Left cardiac atrium (tissue), 4 donors: ENCODE results near the gene CCDC60. TPM values are rescaled to one million over a fixed set of nuclear protein-coding genes. Genes with fewer than 3 reads are reported as not detected.
A peak's percentile ranks its signal among the peaks of the same experiment; 100 is the strongest.

ENCODE experiments used
- ATAC-seq, 2 donors: fragments of 200-7000 bp; cut with Tn5 transposase; one replicate each; pipeline ENCODE4 v1.9.1; 2020; ENCODE audit warnings: mild to moderate bottlenecking in 2 of 2, moderate library complexity in 2 of 2
- DNase-seq: peaks from one replicate; pipeline ENCODE4 v3.0.0-alpha.2; 2020
- intact Hi-C, 2 donors: fragments of 100-400 bp; cut with DNase I; formaldehyde crosslinking; loops; one replicate each; pipeline versions ENCODE4 v1.14.1 to v1.15.1; 2022 to 2023
- total RNA-seq, 2 donors: library from RNA; stranded (reverse); fragmentation: NEBNext Ultra II Directional; extraction: Animal tissue kit (Norgen Biotek cat#: 25700); gene quantifications; one replicate each; pipeline ENCODE4 v1.2.1, GENCODE V29; 2021
- donor health status: DM: no; HTN: yes; CAD: no.
- donor health status: DM: no; HTN: yes; CAD: no; lungs with severe emphysema.
- donor health status: DM: yes; HTN: yes; CAD: no.
- donor health status: Dilated cardiomyopathy.

CCDC60 gene
- total RNA-seq, 2 donors from 2014 or later, result not detected

- no peak for DNase-seq
- ATAC-seq, result no peak
- intact Hi-C loops, result loop anchor here in 1 of 2 donors (5.0 to 10.0 kb wide), 2 partner anchors 442 to 1015 kb away; no protein-coding TSS in a partner anchor
Measured at GRCh38 chr12:119419381-119419780, 84.9 kb downstream of the CCDC60 start.

GRCh38 chr12:119423285-119423684, 88.8 kb downstream of the CCDC60 start:
- intact Hi-C loops, result no loop called here
- no peak for ATAC-seq
- DNase-seq, result no peak

GRCh38 chr12:119425623-119426022, 91.1 kb downstream of the CCDC60 start:
- DNase-seq (no peak), ATAC-seq (no peak)
- intact Hi-C loops, result no loop called here

GRCh38 chr12:119431151-119431550, 96.6 kb downstream of the CCDC60 start:
- no peak for ATAC-seq
- no peak for DNase-seq
- intact Hi-C loops, result no loop called here

GRCh38 chr12:119432949-119433348, 98.4 kb downstream of the CCDC60 start:
- ATAC-seq, result no peak
- intact Hi-C loops, result no loop called here
- DNase-seq, result no peak

GRCh38 chr12:119440803-119441360, 106.4 kb downstream of the CCDC60 start:
- no peak for DNase-seq
- no peak for ATAC-seq
- intact Hi-C loops, result loop anchor here in 1 of 2 donors (10.0 kb wide), 1 partner anchor 204 kb away; no protein-coding TSS in a partner anchor

- peak in 1 of 2 donors; percentile 33 for ATAC-seq
Measured at GRCh38 chr12:119444462-119445044, 110.0 kb downstream of the CCDC60 start.

GRCh38 chr12:119446459-119446858, 111.9 kb downstream of the CCDC60 start:
- DNase-seq, result no peak
- intact Hi-C loops, result loop anchor here (5.0 to 10.0 kb wide), 2 partner anchors 101 to 198 kb away; no protein-coding TSS in a partner anchor

More at GRCh38 chr12:119444462-119445044, 110.0 kb downstream of the CCDC60 start:
- intact Hi-C loops, result loop anchor here (1.0 to 10.0 kb wide), 3 partner anchors 101 to 200 kb away; no protein-coding TSS in a partner anchor
- peak; percentile 46 for DNase-seq

GRCh38 chr12:119447126-119447525, 112.6 kb downstream of the CCDC60 start:
- ATAC-seq (no peak), DNase-seq (no peak)
- intact Hi-C loops, result loop anchor here (5.0 to 10.0 kb wide), 2 partner anchors 100 to 198 kb away; no protein-coding TSS in a partner anchor

More at GRCh38 chr12:119446459-119446858, 111.9 kb downstream of the CCDC60 start:
- ATAC-seq, result peak in 1 of 2 donors; percentile 88

GRCh38 chr12:119447618-119448017, 113.1 kb downstream of the CCDC60 start:
- ATAC-seq (no peak), DNase-seq (no peak)
- intact Hi-C loops, result loop anchor here (5.0 to 10.0 kb wide), 2 partner anchors 100 to 197 kb away; no protein-coding TSS in a partner anchor

GRCh38 chr12:119448611-119449131, 114.1 kb downstream of the CCDC60 start:
- intact Hi-C loops, result loop anchor here (5.0 to 10.0 kb wide), 2 partner anchors 99 to 196 kb away; no protein-coding TSS in a partner anchor
- no peak for ATAC-seq
- DNase-seq, result no peak

- DNase-seq, result no peak
- ATAC-seq, result no peak
- intact Hi-C loops, result no loop called here
Measured at GRCh38 chr12:119450771-119451170, 116.2 kb downstream of the CCDC60 start.

- ATAC-seq, result no peak
- DNase-seq, result no peak
- intact Hi-C loops, result no loop called here
Measured at GRCh38 chr12:119456824-119457223, 122.3 kb downstream of the CCDC60 start.

- intact Hi-C loops, result no loop called here
- DNase-seq, result no peak
- ATAC-seq, result no peak
Measured at GRCh38 chr12:119457271-119457670, 122.7 kb downstream of the CCDC60 start.

- no peak for ATAC-seq
- intact Hi-C loops, result no loop called here
Measured at GRCh38 chr12:119459481-119459880, 125.0 kb downstream of the CCDC60 start.

GRCh38 chr12:119460876-119461275, 126.3 kb downstream of the CCDC60 start:
- intact Hi-C loops, result no loop called here
- DNase-seq (no peak), ATAC-seq (no peak)

More at GRCh38 chr12:119459481-119459880, 125.0 kb downstream of the CCDC60 start:
- no peak for DNase-seq

GRCh38 chr12:119461636-119462214, 127.2 kb downstream of the CCDC60 start:
- DNase-seq (peak; percentile 28), ATAC-seq (peak; percentile 87 to 92)
- intact Hi-C loops, result no loop called here

- ATAC-seq, result peak in 1 of 2 donors; percentile 50
- intact Hi-C loops, result no loop called here
- DNase-seq, result no peak
Measured at GRCh38 chr12:119463211-119463926, 128.8 kb downstream of the CCDC60 start.

- ATAC-seq, result no peak
- DNase-seq, result no peak
- intact Hi-C loops, result no loop called here
Measured at GRCh38 chr12:119468296-119468695, 133.8 kb downstream of the CCDC60 start.
